NCI-H2227 treated with DMSO at 0.1 percent for 48 hours (cell line): ENCODE results near the gene INSR.

Experiments used
- DNase-seq: peaks from one replicate; lab custom pipeline; 2025; lab: John Stamatoyannopoulos, UW

Gene INSR

GRCh38 chr19:7295912-7296536 is 1.8 kb upstream of the INSR start:
- DNase-seq: no peak

DNA sequence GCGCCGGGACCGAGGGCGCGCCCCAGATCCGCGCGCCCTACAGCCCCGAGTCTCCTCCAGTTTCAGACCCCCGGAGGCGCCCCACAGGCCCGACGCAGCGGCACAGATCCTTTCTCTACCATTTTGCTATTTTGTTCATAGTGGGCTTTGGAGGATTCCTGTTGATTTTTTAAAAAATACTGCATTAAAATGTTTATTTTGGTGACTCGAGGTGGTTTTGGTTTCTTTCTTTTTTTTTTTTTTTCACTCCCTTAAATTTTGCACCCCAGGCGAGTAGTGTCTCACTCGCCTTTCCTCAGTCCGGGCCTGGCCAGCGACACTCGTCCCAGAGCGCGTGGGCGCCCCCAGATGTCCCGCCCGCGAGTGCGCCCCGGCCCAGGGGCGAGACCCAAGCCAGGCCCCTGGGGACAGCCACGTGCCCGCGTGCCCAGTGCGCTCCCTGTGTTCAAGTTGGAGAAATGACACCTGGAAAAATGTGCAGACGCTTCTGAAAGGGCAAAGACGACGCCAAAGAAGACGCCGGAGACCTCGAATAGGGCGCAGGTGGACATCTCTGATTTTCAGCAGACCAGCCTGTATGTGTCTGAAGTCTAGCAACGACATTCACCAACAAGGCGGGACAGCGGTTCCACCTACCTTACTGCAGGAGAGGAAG is 471 bp upstream of the INSR start:
- peak; percentile 16 for DNase-seq

DNA sequence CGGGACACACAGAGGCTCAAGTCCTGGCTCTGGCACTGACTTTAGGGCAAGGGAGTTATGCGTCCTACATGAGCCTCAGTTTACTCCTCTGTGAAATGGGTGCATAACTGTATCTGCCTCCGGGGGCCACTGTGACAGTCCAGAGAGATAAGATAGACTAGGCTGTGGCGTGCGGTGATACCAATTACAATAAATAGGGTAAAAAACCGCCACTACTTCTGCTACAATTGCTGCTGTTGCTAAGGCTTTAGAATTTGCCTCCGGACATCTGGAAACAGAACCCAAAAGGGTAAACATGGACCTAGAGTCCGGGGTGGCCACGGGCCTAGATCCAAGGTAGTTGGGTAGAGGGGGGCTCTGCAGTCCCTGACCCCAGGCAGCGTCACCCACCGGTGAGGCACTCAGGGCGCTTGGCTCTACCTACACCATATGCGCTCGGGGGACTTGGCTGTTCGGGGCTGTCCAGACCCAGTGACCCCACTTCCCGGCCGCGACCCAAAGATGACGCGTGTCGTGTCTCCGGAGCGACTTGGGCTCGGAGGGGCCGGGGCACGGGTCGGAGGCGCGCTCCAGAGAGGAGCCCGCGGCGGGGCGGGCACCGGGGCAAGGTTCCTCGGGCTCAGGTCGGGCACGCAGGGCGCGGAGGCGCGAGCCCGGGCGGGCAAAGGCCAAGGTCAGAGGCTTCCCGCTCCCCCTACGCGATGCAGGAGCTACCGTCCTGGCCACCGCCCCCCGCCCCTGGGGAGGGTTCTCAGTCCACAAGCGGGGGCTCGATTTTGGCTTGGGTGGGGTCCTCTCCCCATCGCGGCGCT is 1.1 kb downstream of the INSR start:
- DNase-seq: no peak

- no peak for DNase-seq
Measured at GRCh38 chr19:7292352-7292949, 1.8 kb downstream of the INSR start.

GRCh38 chr19:7288977-7289376 is 5.2 kb downstream of the INSR start:
- DNase-seq: no peak

- no peak for DNase-seq
Measured at GRCh38 chr19:7288131-7288530, 6.1 kb downstream of the INSR start.

DNA sequence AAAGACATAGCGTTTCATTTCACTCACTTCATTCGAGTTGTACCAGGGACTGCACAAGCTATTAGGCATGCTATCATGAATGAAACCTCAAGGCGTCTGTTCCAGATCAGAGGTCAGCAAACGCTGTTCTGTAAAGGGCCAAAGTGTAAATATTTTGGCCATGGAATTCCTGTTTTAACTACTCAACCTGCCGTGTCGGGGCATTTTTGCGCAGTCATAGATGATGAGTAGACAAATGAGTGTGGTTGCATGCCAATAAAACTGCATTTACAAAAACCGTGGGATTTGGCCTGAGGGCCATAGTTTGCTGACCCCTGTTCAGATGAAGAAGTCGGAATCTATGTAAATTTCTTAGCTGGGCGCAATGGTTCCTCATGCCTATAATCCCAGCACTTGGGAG is 6.5 kb downstream of the INSR start:
- DNase-seq: no peak

DNA sequence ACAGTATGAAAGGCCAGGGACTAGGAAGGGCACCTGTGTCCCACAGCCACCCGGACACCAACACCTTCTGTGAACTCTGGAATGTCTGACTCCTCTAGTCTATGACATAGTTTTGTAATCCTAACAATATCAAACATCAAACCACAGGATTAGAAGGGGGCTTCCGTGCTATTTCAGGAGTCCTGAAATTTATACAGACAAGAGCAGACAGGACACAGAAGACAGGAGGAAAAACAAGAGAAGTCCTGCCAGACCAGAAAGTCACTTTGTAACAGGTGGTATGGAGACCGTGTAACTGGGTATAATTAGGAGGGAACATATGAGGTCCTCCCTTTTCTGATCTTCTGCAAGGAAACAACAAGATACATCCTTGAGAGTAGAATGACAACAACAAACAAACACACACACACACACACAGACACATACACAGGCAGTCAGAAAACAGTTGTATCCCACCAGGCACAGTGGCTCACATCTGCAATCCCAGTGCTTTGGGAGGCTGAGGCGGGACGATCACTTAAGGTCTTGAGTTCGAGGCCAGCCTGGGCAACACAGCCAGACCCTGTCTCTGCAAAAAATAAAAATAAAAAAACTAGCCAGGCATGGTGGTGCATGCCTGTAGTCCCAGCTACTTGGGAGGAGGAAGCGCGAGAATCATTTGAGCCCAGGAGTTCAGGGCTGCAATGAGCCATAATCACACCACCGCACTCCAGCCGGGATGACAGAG is 13.1 kb downstream of the INSR start:
- DNase-seq: no peak

GRCh38 chr19:7272856-7273578 is 21.2 kb downstream of the INSR start:
- DNase-seq: no peak

- no peak for DNase-seq
Measured at GRCh38 chr19:7268705-7269098, 25.5 kb downstream of the INSR start.

DNA sequence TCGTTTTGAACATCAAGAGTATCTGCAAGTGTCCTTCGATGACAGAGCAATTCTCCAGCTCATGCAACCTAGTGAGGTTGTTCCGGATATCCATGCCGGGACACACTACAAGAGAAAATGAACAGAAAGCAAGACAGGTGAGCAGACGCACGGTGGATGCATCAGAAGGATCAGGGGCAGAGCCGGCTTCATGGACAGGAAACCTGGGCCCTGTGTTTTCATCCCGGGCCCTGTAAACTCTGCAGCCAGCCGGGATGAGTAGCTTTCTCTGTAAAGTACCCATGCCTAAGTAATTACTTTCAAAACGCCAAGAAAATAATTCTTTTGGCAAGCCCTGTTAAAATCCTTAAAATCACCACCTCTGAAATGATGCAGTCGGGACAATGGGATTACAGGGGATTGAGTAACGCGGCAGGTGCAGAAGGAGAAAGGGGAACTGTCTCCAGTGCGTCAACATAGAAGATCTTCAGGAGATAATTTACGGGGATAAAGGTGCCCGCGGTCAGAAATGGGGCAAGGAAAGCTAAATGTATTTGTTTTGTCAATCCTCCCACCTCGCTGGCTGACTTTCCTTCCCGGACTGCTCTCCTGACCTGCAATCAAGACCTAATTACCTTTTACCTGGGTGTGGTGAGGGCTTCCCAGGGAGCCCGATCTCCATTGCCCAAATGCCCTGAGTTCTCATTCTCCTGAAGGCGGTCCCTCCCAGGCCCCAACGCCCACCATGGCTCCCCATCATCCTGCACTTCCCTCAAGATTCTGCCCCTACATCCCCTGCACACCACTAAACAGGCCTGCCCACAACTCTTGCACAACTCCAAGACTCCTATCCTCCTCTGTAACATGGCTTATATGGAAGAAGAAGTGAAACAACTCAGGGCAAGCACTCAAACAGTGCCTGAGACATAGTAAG is 26.2 kb downstream of the INSR start:
- no peak for DNase-seq

- DNase-seq: no peak
Measured at GRCh38 chr19:7266832-7267231, 27.4 kb downstream of the INSR start.

- no peak for DNase-seq
Measured at GRCh38 chr19:7265963-7266362, 28.3 kb downstream of the INSR start.

DNA sequence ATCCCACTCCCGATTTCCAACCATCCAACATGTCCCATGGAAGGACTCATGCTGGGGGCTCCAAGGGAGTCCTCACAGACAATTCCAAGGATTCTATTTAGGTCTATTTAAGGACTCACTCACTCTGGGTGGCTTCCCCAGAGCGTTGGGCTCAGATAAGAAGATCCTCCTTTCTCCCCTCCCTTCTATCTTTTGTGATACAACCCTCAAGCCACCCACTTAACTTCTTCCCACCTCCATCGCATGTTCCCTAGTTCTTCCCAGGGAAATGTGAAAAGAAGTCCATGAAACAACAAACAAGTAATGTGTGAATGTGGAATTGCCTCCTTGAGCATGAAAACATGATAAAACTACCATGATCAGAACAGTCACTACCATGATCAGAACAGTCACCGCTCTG is 29.4 kb downstream of the INSR start:
- no peak for DNase-seq

DNA sequence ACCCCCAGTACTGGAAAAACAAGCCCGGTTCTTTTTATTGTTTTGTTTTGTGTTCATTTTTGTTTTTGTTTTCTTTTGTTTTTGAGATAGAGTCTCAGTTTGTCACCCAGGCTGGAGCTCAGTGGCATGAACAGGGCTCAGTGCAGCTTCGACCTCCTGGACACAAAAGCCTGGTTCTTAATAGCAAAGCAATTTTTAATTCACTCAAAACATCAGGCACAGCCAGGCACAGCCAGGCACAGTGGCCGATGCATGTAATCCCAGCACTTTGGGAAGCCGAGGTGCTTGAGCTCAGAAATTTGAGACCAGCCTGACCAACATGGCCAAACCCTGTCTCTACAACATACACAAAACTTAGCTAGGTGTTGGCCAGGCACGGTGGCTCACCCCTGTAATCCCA is 30.7 kb downstream of the INSR start:
- DNase-seq: no peak

- DNase-seq: no peak
Measured at GRCh38 chr19:7263066-7263465, 31.1 kb downstream of the INSR start.

- no peak for DNase-seq
Measured at GRCh38 chr19:7262470-7262869, 31.7 kb downstream of the INSR start.

DNA sequence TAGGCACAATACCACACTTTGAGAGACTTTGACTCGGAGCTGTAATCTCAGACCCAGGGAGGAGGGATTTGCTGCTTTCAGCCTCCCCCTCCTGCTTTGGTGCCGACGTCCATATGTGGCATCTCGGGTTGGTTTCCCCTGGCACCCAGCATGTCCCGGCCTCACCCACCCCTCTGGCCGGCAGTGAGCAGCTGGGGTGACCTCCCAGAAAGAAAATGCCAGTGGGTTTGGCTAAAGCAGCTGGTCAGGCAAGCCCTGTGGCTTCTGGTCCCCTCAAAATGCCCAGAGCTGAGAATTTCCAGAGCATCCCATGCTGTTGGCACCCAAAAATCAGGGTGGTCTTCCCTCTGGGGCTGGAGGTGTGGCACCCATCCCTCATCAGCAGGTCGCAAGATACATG is 34.1 kb downstream of the INSR start:
- DNase-seq: no peak

GRCh38 chr19:7258840-7259395 is 35.3 kb downstream of the INSR start:
- no peak for DNase-seq
